LHCN-M2 (cell line): ENCODE data around the gene ADH1C. TPM values are rescaled to one million over a fixed set of nuclear protein-coding genes. Genes with fewer than 3 reads are reported as not detected.
A peak's percentile ranks its signal among the peaks of the same experiment; 100 is the strongest.
"Not testable (repeated sequence)": the region's sequence is repeated elsewhere in the genome, so short reads cannot be mapped to it uniquely, and the experiment has no call there.

Experiments
- DNase-seq: peaks from one replicate; pipeline ENCODE4 v3.0.0-alpha.2; 2012; ENCODE audit warnings: low read depth
- polyA plus RNA-seq: library from polyadenylated mRNA; unstranded; fragments of >200 nt; gene quantifications from one replicate; pipeline ENCODE4 v1.2.1, GENCODE V29; 2012; ENCODE audit warnings: missing spikeins
- total RNA-seq: library from RNA; depleted of rRNA; stranded (reverse); fragments of >200 nt; gene quantifications from 2 replicates; pipeline ENCODE4 v1.2.3, GENCODE V29; 2014; rRNA removed

ADH1C gene
- total RNA-seq: not detected in 2 replicates
- polyA plus RNA-seq: not detected

DNA sequence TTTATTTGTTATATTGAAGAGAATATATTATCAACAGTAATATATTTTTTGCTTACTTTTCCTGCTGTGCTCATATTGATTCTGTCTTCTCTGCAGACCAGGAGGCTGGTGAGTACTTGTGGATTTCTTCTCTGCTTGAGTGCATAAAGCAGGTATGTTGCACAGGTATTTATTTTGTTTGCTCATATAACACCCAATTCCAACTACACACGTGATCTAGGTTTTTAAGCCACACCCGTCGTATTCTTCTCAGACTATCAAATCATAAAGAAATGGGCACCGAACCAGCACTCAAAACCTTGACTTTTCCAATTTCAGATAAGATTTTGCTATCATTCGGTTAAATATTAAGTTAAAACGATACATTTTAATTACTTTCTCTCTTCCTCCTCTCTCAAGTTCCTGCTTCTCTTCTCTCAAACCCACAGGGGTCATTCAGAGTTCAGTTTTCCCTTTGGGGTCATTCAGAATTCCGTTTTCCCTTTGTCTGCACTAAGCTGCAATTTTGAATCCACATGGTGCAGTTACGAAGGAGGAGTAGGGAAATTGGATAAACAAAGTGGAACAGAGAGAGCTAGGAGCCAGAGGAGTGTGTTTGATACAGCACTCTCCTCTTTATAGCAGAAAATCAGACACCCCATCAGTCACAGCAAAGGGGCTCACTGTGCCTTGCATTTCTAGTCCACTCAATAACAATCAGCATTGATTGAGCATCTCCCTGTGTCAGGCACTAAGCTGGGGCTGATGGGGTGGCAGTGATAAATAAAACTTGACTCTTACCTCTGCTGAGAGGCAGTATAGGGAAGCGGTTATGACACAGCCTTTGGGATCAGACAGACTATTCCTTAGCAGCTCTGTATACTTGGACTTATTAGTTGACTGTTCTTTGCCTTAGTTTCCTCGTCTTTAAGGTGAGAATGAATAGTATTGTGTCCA, at the start of gene ADH1C:
Gene ADH1C (minus strand): TSS at position 145 of the 936 bp plus-strand sequence. CDS start 71 bp downstream, at position 74.
- no peak for DNase-seq

DNA sequence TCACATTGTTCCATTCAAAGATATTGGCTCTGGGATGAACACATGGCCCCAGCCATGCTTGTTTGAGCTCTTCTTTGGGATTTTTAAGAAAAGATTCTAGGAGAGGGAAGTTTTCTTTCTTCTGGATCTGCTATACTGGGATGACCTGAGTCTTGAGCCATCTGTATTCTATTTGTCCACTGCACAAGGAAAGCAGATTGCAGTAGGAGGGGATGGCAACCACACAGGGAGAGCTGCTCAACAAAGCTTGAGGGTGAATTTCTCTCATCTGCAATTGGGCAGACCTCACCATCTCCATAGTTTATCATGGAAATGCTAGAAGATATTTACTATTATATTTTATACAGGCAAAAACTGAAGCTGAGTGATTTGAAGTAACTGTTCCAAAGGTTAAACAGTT, 48.3 kb upstream of the ADH1C start:
- DNase-seq: no peak

DNA sequence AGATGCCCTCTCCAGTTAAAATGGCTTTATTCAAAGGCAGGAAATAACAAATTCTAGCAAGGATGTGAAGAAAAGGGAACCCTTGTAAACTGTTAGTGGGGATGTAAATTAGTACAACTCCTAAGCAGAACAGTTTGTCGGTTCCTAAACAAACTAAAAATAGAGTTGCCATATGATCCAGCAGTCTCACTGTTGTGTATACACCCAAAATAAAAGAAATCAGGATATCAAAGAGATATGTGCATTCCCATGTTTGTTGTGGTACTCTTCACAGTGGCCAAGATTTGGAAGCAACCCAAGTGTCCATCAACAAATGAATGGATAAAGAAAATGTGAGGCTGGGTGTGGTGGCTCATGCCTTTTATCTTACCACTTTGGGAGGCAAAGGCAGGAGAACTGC, 46.5 kb upstream of the ADH1C start:
- no peak for DNase-seq

DNA sequence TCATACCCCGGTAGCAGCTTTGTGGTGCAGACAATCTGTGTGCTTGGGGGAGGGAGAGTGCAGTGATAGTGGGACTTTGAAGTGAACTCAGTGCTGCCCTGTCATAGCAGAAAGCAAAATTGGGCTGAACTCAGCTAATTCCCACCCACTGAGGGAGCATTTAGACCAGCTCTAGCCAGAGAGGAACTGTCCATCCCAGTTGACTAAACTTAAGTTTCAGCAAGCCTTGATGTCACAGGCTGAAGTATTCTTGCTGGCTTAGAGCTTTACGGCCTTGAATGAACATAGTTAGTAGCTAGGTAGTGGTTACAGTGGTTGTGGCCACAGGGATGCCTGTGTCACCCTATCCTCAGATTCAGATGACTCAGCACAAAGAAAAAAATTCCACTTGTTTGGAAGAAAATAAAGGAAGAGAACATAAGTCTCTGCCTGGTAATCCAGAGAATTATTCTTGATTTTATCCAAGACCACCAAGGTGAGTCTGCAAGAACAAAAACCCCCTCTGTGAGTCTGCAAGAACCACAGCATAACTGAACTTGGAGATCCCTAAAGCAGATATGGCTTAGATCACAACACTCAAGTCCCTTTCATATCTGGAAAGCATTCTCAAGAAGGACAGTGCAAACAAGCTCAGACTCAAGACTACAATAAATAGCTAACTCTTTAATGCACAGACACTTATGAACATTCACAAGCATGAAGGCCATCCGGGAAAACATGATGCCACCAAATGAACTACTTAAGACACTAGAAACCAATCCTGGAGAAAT, 43.2 kb upstream of the ADH1C start:
- DNase-seq: peak; percentile 71

DNA sequence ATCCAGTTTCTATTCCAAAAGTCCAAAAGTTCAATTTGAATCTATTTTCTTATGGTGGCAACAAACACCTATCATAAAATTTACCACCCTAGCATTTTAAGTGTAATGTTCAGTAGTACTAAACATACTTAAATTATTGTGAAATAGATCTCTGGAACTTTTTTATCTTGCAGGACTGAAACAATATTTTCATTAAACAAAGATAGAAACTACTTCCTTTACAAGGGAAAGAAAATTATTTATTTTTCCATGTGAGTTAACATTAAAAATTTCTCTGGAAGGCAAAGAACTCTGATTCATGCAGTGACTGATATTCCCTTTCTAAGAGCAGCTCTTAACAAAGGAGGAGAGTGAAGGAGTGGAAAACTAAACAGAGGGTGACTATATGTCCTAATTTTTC, 42.4 kb upstream of the ADH1C start:
- DNase-seq: no peak

DNA sequence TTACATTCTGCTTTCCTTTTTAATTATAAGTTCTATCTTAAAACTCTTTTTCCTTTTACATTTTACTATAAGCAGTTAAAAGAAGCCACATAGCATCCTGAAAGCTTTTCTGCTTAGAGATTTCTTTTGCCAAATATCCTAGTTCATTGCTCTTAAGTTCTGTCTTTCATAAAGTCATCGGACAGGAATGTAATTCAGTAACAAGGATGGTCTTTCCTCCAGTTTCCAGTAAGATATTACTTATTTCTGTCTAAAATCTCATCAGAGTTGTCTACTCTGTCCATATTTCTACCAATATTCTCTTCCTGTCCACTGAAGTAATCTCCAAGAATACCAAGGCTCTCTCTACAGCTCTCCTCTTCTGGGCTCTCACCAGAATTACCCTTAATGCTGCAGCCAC, 37.5 kb upstream of the ADH1C start:
- DNase-seq: no peak

DNA sequence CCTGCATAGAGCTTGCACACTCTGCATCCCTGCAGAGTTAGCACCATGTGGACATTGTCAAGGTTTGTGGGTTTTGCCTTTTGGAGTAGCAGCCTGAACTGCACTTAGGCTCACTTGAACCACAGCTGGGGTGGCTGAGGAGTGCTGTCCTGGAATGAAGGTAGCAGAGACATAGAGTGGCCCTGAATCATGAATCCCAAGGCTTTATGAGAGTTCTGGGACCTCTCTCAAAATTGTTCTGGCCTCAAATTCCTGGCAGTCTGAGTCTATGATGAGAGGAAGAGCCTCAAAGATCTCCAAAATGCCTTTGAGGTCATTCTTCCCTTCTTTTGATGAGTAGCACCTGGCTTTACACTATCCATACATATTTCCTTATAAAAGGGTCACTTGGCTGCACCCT, 37.1 kb upstream of the ADH1C start:
- DNase-seq: no peak

DNA sequence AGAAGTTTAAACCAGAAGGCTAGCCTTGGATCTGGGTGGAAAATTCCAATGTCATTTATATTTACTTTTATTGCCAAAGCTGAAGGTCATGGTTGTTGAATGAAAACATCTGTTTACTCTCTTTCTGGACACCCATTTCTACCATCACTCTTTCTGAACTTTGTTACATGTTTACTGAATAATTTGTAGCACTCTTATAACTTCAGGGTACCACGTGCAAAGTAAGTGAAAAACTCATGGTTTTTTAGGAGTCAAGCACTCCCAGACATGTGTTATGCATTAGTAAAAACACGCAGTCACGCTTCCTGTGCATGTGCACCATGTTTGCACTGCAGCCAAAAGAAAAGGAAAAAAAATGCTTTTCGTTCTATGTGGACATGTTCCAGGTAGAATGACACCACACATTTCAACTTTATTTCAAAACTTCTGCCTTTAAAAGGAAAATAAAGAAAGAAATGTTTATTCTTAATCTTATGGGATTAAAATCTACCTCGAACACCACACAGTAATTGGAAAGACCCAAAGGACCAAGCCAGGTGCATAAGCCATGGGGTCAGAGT, 31.4 kb upstream of the ADH1C start:
- DNase-seq: no peak

DNA sequence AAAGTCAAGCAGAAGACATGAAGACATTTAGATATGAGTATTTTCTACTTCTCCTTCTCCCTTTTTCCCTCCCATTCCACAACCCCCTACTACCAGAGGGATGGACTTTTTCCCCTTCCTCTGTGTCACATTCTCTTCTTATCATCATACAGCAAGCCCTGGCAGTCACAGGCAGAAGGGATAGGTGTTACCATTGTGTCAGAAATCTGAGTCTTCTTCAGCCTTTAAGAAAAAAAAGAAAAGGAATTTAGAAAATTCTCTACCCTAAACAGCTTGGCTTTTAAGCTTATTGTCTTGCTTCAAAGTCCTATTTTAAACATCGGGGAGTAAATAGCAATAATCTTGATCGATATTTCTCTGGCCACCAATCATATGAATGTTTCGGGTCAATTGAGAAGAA, 30.9 kb upstream of the ADH1C start:
- DNase-seq: no peak

DNA sequence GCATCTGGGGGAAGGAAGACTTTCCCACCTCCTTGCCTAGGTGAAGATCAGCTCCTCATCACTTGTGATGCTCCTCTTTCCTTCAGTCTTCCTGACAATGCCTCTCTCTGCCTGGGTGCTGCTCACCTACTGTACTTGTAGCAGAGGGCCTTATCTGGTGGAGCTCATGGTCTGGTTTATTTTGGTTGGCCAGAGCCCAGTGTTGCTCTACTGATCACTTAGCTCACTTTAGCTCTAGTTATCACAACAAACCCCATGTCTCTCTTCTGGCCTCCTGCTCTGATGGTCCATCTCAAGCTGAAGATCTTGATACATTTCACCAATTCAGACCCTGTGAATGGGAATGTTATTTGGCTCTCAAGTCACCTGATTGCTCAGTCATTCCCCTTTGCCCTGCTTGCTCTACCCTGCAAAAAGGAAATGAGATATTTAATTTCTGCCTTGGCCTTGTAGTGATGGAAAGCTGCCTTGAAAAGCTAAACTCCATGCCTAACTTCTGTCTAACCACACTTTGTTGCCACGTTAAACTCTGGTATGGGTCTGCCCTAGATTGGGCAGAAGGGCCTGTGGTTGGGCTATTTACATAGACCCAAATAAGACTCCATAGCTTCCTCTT, 30.3 kb upstream of the ADH1C start:
- DNase-seq: no peak

DNA sequence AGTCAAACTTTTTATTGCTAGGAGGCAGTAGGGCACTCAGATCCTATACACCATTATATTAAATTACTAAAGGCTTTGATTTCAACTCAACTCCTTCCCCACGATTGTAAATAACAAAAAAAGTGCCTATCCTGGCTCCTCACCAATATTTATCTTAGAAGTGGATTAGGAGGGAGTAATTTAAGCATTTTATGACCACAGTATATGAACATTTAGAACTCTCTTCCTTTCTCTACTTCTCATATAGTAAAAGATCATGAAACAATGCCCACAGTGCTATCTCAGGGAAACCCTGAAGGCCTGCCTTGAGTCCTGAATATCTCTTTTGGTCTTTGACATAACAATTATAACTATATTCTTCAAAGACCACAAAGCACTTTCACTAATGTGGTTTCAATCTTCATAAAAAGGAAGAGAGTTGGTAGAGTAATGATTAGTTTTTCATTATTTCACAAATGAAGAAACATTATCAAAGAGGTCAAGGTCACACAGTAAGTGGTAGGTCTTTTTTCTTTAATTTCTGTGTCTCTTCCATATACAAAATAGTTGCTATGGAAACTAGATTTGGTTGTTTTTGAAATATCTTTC, 29.1 kb upstream of the ADH1C start:
- no peak for DNase-seq

DNA sequence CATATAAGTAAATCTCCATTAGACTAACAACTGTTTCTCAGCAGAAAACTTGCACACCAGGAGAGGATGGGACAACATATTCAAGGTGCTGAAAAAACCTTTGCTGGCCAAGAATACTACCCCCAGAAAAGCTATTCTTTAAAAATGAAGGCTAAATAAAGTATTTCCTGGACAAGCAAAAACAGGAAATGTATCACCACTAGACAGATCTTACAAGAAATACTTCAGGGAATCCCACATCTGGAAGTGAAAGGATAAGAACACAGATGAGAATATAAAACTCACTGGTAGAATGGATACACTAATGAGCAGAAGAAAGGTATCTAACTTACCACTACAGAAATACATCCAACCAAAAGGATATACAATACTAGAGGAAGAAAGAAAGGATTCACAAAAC, 27.0 kb upstream of the ADH1C start:
- no peak for DNase-seq

DNA sequence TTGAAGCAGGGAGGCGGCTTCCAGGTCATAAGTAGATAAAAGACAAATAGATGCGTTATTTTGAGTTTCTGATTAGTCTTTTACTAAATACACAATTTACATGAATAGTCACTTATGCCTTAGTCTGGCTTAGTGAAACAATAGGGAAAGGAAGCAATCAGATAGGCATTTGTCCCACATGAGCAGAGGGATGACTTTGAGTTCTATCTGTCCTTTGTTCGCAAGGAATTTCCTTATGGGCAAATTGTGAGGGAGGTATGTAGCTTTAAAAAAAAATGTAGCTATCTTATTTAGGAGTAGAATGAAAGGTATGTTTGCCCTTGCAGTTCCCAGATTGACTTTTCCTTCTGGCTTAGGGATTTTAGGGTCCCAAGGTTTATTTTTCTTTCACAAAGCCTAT, 26.3 kb upstream of the ADH1C start:
- DNase-seq: no peak

DNA sequence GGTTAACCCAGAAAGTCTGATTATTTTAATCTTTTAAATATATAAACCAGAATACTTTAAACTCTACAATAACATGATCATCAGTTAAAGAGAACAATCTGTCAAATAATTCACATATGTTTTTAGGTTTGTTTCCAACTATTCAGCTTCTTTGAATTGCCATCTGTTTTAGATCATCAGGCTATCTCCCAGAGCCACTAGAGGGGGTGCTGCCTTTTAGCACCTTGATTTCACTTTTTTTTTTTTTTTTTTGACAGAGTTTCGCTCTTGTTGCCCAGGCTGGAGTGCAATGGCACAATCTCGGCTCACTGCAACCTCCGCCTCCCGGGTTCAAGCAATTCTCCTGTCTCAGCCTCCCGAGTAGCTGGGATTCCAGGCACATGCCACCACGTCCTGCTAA, 24.8 kb upstream of the ADH1C start:
- DNase-seq: peak; percentile 15

DNA sequence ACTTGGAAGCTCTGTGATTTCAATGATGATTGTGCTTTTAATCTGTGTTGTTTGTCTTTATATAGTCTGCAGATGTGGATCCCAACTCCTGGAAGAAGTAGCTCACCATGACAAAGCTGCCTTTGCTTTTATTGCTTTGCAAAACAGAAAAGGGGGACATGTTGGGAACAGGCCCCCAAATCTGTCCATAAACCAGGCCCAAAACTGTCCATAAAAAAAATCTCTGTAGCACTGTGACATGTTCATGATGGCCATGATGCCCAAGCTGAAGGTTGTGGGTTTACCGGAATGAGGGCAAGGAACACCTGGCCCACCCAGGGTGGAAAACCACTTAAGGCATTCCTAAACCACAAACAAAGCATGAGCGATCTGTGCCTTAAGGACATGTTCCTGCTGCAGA, 19.9 kb upstream of the ADH1C start:
- DNase-seq: not testable (repeated sequence)

DNA sequence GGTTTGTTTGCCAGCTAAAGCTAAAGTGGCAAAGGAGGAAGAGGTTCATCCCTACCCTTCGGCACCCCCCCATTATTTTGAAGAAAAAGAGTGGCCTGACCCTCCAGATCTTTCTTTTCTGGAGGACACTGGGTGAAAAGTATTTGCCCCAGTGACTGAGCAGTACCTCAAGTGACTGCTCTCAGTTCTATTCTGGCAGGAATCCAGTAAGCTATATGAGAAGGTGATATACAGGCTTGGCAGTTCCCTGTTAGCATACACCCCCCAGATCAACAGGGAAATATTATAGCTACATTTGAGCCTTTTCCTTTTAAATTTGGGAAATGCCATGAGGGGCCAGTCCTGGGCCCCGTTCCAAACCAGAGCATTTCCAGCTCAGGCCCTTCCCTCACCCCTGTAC, 15.3 kb upstream of the ADH1C start:
- not testable (repeated sequence) for DNase-seq

DNA sequence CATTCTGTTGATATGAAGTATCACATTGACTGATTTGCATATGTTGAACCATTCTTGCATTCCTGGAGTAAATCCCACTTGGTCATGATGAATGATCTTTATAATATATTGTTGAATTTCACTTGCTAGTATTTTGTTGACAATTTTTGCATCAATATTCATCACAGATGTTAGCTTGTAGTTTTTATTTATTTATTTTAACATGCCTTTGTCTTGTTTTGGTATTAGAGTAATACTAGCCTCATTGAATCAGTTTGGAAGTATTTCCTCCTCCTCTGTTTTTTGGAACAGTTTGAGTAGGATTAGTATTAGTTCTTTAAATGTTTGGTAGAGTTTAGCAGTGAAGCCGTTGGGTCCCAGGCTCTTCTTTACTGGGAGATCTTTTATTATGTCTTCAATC, 13.9 kb upstream of the ADH1C start:
- no peak for DNase-seq

DNA sequence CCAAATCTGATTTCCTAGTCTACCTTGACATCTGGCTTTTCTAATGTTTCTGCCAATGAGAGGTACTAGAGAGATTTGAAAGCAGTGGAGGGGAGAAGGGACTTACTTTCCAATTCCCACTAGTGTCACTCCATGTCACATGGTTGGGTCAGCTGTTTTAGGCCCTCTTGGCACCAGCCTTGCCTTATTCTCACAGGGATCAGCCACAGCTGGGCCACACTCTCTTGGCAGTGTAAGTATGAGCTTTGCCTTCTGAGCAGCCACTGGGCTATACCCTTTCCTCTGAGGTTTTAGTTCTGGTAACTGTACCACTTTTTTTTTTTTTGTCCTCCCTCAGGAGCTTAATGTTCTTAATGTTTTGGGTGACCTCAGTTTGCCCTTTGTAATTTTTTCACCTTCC, 10.2 kb upstream of the ADH1C start:
- peak; percentile 4 for DNase-seq

DNA sequence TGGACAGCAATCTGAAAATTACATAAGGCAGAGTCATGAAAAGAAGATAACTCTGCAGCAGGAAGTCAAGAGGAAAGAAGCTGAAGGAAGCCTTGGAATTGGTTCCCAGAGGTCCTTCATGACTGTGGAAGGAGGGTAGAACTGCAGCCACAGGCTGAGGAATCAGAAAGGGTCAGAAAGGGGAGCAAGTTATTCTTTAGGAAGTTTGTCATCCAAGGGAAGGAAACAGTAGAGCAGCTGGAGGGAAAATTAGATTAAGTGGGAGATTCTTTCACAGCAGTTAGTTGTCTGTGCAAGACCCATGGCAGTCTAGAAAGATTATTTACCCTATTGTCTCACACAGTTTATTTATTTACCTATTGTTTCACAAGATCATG, 9.3 kb upstream of the ADH1C start:
- DNase-seq: no peak

DNA sequence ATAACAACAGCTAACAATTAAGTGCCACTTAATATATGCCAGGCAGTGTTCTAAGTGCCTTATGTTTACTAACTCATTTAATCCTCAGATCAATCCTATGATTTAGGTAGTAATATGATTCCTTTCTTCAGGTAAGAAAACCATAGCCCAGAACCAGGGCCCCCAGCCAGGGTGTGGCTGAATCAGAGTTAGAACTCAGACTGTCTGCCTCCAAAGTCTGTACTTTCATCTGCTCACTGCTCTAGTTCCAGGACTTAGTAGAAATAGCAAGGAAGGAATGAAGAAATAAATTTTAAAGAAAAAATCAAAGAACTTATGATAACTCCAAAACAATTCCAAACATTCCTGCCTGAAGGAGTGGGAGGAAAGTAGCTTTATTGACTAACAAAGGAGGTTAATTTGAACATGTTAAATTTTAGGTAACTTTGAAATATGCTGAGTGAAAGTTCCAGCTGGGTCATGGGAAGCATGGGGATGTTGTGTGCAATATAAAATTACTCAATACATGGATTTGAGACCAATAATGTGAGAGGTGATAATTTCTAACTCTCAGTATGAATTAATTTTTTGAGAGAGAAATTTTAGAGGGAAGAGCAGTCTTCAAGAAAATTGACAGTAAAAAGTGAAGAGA, 8.8 kb upstream of the ADH1C start:
- no peak for DNase-seq
